ENCODE measurements around the gene NMUR1.

The NMUR1 gene

DNA sequence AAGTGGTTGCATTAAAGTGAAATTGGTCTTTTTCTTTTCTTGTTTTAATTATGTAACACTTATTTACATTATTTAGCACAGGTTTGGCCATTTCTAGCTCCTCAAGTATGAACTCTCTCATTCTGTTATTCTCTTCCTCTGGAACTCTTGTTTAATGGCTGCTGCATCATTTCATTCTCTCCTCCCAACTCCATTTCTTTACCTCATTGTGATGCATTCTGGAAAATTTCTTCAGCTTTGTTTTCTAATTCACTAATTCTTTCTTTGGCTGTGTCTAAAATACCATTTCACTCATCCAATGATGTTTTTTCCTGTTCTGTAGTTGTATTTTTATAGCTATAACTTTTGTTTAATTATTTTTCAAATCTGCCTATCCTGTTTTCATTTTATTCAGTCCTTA, 22.5 kb upstream of the NMUR1 start:
- DNase-seq: no peak

- DNase-seq: no peak
Observed at GRCh38 chr2:231549446-231550239, 19.4 kb upstream of the NMUR1 start.

DNA sequence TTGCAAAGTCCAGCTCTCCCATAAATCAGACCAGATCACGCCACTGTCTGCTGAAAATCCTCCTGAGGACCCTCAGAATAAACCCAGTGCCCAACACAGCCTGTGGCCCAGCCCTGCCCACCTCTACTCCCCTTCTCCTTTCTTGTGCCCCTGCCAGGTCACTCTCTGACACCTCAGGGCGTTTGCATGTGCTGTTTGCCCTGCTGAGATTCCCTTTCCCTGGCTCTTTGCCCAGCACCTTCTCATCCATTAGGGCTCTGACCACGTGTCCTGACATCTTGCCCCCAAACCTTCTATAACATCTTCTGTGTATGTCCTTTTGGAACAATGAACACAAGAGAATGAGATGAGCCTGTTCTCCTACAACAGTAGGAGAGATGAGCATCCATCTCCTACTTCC, 18.5 kb upstream of the NMUR1 start:
- no peak for DNase-seq

DNA sequence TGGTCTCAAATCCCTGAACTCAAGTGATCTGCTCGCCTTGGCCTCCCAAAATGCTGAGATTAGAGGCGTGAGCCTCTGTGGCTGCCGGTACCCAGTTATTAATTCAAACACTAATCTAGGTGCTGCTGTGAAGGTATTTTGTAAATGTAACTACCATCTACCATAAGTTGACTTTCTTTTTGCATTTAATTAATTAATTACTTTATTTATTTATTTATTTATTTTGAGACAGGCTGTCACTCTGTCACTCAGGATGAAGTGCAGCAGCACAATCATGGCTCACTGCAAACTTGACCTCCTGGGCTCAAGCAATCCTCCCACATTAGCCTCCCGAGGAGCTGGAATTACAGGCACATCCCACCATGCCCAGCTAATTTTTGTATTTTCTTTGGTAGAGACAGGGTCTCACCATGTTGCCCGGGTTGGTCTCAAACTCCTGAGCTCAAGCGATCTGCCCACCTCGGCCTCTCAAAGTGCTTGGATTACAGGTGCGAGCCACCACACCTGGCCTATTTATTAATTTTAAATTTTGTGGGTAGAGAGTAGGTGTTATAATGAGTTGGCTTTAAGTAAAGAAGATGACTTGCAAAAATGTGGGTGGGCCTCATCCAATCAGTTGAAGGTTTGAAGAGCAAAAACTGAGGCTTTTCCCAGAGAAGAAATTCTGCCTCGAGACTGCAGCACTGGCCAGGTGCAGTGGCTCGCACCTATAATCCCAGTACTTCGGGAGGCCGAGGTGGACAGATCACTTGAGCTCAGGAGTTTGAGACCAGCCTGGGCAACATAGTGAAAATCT, 17.3 kb upstream of the NMUR1 start:
- DNase-seq: no peak

GRCh38 chr2:231546014-231546715, 15.9 kb upstream of the NMUR1 start:
- no peak for DNase-seq

GRCh38 chr2:231545105-231545902, 15.1 kb upstream of the NMUR1 start:
- DNase-seq: peak; percentile 96

GRCh38 chr2:231542136-231542535, 11.9 kb upstream of the NMUR1 start:
- no peak for DNase-seq

- DNase-seq: peak; percentile 28 to 37
Observed at GRCh38 chr2:231541645-231542044, 11.4 kb upstream of the NMUR1 start.

GRCh38 chr2:231539991-231540390, 9.7 kb upstream of the NMUR1 start:
- no peak for DNase-seq

- no peak for DNase-seq
Observed at GRCh38 chr2:231535961-231536360, 5.7 kb upstream of the NMUR1 start.

DNA sequence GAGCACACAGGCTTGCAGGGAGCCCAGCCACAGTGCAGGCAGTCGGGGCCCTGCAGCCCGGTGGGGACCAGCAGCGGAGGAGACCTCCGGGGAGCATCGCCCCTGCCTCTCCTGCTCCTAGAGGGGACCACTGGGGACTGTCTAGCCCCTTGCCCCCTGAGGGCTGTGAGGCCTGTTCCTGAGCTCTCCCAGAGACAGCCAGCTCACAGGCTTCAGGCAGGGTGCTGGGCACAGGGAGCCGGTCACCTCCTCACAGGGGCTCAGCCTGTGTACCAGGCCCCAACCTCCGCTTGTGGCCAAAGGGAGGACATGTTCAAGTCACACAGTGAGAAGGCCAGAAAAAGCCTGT, 3.5 kb upstream of the NMUR1 start:
- no peak for DNase-seq

DNA sequence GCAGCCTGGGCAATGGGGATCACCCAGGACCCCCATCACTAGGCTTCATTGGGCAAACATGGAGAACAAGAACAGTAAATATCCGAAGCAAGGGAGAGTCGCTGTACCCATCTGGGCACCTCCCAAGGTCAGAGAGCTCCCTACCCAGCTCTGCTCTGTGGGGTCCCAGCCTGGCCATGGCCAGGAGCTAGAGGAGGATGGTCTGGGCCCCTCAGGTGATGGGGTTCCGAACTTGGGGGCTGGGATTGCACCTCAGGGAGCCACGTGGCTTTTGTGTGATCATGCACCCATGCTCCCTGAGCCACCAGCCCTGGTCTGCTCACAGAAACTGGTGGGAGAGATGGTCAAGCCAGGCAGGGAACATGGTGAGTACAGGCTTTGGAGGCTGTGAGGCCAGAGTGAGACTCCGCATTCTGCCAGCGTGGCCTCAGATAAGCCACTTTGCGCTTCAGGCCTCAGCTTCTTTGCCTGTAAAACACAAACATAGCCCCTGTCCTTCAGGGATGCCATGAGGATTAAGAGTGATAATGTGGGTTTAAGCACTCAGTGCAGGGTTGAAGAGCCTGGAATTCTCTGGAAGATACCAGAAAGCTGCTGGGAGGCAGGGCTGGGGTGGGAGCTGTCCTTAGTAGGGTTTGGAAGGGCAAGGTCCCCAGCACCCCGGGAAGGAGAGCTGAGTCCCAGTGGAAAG, 3.0 kb upstream of the NMUR1 start:
- no peak for DNase-seq

DNA sequence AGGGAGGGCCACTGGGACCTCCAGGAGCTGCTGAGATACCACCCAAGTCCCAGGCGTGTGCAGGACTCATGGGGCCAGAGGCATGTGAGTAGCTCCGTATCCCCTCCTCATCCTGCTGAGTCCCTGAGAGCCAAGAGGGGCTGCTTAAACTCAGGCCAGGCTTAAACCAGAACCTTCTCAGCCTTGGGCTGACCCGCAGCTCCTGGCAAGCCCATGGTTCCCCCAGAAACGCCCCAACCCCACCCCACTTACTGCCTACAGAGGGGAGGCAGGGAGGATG, 2.5 kb upstream of the NMUR1 start:
- DNase-seq: no peak

- no peak for DNase-seq
Observed at GRCh38 chr2:231531883-231532755, 1.9 kb upstream of the NMUR1 start.

DNA sequence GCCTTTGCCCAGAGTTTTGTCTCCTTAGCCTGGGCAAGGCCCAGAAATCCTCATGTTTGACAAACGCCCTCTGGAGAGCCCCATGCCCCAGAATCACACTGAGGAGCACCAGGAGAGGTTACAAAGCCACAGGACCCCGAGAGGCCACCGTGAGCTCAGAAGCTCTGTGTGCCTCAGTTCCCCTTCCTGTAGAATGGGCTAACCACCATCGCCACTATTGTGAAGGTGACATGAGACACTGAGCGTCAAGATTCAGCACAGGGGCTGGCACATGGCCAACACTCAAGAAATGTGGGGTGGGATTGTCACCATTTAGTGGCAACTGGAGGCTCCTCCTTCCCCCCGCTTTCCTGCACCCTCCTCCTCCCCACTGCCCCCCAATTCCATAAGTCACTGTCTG, 1.2 kb upstream of the NMUR1 start:
- DNase-seq: no peak

- DNase-seq: no peak
Observed at GRCh38 chr2:231528636-231529030, 1.6 kb downstream of the NMUR1 start.

DNA sequence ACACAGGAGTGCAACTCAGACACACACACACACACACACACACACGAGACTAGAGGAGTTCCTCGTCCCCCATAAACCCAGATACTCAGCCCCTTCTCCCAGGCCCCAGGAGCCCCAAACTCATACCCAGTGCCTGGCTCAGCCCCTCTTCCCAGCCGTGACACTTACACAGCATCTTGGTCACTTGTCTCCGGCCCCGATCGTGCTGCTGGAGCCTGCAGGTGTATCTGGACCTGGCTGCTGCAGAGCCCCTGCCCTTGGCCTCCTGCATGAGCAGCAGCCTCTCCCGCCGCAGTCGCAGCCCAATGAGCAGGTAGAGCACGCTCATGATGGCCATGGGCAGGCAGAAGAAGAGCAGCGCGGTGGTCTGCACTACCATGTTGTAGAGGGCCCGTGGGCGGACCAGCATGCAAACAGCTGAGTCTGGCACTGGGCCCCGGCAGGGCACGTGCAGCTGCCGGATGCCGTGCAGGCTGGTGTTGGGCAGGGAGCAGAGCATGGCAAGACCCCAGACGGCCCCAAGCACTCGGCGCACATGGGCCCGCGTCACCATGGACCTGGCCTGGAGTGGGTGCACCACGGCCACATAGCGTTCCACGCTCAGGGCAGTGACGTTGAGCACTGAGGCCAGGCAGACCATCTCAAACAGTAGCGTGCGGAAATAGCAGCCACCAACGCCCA, 2.1 kb downstream of the NMUR1 start:
- DNase-seq: no peak

DNA sequence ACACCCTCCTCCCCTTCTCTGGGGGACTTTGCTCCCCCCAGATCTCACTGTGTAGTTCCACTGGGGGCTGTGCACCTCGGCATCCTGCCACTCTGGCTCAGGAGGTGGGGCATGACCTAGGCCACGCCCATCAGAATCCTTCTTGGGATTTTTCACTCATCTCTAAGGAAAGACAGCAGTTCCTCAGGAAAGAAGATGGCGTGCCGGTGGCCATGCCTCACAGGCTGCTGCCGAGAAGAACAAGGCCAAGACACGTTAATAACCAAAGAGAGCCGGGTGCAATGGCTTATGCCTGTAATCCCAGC, 3.2 kb downstream of the NMUR1 start:
- DNase-seq: no peak

DNA sequence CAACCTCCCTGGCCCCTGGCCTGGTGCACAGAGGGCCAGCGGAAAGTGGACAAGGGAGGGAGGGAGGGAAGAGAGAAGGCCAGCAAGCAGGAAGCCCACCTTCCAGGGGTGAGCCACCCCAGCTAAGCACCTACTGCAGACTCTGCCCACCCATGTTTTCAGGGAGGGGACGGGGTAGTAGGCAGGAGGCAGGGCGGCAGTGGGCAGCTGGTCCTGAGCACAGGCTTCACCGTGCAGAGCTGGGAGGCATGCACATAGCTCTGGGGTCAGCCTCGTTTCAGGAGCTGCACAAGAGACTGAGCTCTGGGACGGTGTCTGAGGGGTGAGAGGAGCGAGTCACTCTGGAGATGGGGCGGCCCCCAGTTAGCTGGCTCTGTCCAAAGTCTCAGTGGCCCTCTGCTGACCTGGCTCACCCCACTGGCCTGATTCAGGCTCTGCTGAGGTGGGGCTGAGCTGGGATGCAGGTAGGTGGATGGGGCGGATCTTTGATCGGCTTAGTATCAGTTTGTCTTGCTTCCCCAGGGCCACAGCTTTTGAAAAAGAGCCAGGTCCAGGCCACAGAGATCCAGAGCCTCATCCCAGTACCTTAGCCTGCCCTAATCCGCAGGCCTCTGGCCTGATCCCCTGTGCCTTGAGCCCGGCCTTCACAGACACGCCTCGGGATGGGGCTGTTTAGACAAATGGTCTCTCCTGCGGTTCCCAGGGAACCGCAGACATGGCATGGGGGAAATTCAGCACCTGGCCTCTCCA, 3.7 kb downstream of the NMUR1 start:
- no peak for DNase-seq
